HTR-8/SVneo (cell line): ENCODE results near the gene SLC1A5.
"Not testable (repeated sequence)": the region's sequence is repeated elsewhere in the genome, so short reads cannot be mapped to it uniquely, and the experiment has no call there.

Experiments used
- DNase-seq: peaks from one replicate; pipeline ENCODE4 v3.0.0; 2011; ENCODE audit warnings: low spot score, mixed read lengths; ENCODE audit not compliant: insufficient read length
- FAIRE-seq: peaks from 2 replicates; lab custom pipeline; 2011; peaks lifted over from hg19 to GRCh38; lab: Jason Lieb, UNC

The SLC1A5 gene

GRCh38 chr19:46803555-46803954, 15.2 kb upstream of the SLC1A5 start:
- no peak for FAIRE-seq

GRCh38 chr19:46802152-46802551, 13.8 kb upstream of the SLC1A5 start:
- FAIRE-seq (no peak), DNase-seq (no peak)

More at GRCh38 chr19:46803555-46803954, 15.2 kb upstream of the SLC1A5 start:
- DNase-seq = no peak

- DNase-seq (no peak), FAIRE-seq (no peak)
Observed at GRCh38 chr19:46798713-46799112, 10.3 kb upstream of the SLC1A5 start.

GRCh38 chr19:46797881-46798280, 9.5 kb upstream of the SLC1A5 start:
- no peak for FAIRE-seq

GRCh38 chr19:46791944-46792343, 3.5 kb upstream of the SLC1A5 start:
- FAIRE-seq = no peak
- DNase-seq = no peak

More at GRCh38 chr19:46797881-46798280, 9.5 kb upstream of the SLC1A5 start:
- DNase-seq = no peak

DNA sequence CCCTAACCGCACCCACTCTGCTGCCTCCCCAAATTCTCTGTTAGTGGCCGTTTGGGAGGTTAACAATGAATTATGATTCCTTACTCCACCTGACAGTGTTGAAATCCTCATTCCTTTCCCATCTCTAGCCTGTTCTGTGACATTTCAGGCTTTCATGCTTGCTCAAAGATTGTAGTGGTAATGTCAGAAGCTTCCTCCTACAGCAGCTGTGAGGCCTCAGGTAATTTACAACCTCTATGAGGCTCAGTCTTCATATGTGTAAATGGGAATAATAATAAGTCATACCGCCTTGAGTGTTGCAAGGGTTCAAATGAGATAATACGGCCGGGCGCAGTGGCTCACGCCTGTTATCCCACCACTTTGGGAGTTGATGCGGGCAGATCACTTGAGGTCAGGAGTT, 977 bp upstream of the SLC1A5 start:
- DNase-seq (no peak), FAIRE-seq (no peak)

DNA sequence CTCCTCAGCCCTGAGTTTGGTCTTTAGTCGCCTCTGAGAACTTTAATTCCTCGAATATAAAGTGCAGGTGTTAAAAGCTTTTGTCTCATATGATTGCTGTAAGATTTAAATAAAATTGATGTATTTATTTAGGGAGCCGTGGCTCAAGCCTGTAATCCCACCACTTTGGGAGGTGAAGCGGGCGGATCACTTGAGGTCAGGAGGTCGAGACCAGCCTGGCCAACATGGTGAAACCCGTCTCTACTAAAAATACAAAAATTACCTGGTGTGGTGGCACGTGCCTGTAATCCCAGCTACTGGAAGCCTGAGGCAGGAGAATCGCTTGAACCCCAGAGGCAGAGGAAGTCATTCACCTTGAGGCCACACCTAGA, 559 bp upstream of the SLC1A5 start:
- FAIRE-seq = no peak
- no peak for DNase-seq

DNA sequence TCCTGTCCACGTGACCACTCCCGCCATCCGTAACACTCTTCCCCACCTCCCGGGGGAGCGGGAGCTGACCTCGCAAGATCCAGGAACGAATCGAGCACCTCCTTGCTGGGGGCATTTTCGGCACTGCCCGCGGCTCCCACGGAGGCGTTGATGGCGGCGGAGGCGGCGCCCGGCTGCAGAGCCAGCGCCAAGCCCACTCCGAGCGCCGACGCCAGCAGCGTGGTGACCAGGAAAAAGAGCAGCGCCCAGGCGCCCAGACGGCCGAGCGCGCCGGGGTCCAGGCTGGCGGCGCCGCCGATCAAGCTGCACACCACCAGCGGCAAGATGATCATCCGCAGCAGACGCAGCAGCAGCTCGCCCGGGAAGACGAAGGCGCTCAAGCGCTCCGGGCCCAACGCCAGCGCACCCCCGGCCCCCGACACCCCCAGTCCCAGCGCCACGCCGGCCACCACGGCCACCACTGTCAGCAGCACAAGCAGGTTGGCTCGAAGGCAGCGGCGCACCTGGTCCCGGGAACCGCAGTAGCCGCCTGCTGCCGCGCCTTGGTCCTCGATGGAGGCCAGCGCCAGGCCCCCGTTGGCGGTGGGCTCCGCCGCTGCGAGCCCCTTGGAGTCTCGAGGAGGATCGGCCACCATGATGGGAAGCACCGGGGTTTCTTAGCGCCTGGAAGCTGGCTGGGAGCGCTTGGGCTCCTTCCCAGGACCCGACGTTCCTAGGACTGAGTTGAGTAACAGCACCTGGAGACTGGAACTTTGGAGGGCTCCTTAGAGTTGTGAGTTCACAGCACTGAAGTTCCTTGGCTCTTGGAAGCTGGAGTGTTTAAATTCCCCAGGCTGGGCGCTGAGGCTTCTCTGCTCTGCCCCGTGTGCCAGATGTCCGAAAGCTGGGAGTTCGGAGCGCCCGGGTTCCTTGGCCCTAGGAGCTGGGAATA, 798 bp downstream of the SLC1A5 start:
- no peak for FAIRE-seq

GRCh38 chr19:46787040-46787330, 1.4 kb downstream of the SLC1A5 start:
- FAIRE-seq (no peak), DNase-seq (no peak)

More for the DNA sequence above, 798 bp downstream of the SLC1A5 start:
- DNase-seq = peak; percentile 44

DNA sequence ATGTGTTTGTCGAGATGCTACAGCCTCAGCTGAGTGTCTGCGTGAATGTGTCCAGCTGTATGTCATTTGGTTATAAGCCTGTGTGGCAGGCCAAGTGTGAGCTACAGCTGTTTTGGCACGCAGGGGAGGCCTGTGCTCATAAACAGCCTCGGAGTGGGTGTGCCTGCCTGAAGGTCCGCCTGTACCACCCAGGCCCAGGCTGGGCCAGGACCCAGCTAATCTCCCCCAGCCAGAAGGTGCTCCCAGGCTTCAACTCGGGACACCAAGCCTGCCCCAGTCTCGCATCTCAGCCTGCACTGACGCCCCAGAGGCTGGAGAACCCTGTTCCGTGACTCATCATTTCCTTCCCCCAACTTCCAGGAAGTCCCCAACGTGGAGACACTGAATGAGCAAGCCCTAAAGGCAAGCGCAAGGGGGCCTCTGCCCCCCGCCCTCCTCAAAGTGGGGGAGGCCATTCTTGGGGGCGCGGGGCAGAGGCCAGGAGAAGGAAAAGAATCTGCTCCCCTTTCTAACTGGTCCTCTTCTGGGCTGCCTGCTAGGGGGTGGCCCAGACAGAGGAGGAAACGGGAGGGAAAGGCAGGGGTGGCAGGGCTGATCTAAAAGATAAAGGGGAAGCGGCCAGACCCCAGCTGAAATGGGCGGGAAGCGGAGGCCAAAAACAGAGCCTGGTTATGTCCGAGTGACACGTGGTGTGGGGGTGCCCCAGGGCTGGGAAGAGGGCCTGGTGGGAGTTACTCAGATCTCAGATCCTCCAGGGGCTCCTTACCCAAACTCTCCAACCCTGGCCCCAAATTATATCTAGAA, 2.0 kb downstream of the SLC1A5 start:
- DNase-seq (peak; percentile 76), FAIRE-seq (no peak)

DNA sequence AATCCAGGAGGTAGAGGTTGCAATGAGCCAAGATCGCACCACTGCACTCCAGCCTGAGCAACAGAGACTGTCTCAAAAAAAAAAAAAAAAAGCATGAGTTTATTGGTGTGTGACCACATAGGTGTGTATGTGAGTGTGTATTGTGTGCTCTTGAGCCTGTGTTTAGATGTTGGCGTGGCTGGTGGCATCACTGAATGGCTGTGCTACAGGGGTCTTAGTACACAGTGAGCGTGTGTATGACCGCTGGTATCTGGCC, 2.5 kb downstream of the SLC1A5 start:
- FAIRE-seq (no peak), DNase-seq (no peak)

DNA sequence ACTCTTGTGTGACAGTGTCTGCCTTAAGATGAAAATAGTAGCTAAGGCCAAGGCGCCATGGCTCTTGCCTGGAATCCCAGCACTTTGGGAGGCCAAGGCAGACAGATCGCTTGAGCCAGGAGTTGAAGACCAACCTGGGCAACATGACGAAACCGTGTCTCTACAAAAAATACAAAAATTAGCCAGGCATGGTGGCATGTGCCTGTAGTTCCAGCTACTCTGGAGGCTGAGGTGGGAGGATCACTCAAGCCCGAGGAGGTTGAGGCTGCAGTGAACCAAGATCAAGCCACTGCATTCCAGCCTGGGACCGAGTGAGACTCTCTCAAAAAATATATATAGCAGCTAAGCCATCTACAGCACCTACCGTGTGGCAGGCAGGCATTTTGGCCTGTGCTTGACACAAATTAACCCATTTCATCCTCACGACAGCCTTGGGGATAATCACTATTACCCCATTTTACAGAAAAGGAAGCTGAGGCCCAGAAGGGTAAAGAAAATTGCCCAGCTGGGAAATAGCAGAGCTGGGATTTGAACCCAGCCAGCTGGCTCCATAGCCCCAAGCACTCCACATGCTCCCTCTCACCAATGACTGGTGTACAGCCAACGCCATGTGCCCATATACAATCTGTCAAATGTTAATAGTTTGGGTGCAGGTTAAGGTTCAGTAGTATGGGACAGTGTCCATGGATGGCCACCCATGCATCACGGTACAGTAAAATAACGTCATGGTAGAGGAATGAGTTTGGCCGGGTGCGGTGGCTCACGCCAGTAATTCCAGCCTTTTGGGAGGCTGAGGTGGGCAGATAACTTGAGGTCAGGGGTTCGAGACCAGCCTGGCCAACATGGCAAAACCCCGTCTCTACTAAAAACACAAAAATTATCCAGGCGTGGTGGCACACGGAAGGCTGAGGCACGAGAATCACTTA, 3.1 kb downstream of the SLC1A5 start:
- DNase-seq (no peak), FAIRE-seq (no peak)

- peak; percentile 66 for FAIRE-seq
- DNase-seq = peak; percentile 82
Observed at GRCh38 chr19:46784262-46785053, 3.9 kb downstream of the SLC1A5 start.

- DNase-seq (no peak), FAIRE-seq (no peak)
Observed at GRCh38 chr19:46783670-46784069, 4.7 kb downstream of the SLC1A5 start.

DNA sequence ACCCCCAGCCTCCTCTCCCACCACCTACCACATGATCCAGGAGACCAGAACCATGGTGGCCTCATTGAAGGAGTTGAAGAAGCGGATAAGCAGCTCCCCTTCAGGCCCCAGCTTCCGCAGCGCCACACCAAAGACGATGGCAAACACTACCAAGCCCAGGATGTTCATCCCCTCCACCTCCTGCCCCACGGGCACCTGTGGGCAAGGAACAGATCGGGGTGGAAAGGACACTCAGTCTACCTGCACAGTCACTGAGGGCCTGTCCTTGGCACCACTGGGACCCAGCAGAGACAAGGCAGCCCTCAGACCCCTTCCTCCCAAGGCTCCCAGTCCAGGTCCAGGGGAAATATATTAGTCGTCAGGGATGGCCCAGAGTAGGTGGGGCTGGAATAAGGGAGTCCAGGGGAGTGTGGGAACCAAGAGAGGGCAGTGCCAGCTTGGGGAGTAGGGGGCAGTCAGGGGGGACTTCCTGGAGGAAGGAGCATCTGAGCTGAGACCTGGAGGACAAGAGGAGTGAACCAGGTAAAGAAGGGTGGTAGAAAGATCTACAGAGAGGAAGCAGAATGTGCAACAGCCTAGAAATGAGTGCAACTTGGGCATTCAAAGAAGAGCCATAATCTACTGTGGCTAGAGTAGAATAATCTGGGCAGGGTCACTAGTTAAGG, 5.9 kb downstream of the SLC1A5 start:
- FAIRE-seq = no peak
- no peak for DNase-seq

DNA sequence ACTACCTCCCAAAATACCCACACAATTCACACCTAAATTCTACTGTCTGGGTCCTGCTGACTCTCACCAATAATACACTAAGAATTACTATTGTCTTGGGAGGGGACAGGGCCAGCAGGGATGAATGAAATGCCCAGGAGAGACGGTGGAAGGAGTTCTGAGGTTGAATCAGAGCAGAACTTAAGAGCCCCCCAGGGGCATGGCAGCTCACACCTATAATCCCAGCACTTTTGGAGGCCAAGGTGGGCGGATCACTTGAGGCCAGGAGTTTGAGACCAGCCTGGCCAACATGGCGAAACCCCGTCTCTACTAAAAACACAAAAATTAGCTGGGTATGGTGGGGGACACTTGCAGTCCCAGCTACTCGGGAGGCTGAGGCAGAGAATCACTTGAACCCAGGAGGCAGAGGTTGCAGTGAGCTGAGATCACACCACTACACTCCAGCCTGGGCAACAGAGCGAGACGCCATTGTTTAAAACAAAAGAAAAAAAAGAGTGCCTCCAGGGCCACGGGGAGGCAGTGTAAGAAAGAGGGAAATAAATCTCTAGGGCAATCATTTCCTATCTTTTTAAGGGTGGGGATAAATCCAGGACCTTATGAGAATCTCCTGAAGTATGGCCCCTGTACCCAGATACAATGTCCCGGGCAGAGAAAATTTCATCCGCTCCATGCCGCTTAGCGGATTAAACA, 10.3 kb downstream of the SLC1A5 start:
- DNase-seq, FAIRE-seq: not testable (repeated sequence)

DNA sequence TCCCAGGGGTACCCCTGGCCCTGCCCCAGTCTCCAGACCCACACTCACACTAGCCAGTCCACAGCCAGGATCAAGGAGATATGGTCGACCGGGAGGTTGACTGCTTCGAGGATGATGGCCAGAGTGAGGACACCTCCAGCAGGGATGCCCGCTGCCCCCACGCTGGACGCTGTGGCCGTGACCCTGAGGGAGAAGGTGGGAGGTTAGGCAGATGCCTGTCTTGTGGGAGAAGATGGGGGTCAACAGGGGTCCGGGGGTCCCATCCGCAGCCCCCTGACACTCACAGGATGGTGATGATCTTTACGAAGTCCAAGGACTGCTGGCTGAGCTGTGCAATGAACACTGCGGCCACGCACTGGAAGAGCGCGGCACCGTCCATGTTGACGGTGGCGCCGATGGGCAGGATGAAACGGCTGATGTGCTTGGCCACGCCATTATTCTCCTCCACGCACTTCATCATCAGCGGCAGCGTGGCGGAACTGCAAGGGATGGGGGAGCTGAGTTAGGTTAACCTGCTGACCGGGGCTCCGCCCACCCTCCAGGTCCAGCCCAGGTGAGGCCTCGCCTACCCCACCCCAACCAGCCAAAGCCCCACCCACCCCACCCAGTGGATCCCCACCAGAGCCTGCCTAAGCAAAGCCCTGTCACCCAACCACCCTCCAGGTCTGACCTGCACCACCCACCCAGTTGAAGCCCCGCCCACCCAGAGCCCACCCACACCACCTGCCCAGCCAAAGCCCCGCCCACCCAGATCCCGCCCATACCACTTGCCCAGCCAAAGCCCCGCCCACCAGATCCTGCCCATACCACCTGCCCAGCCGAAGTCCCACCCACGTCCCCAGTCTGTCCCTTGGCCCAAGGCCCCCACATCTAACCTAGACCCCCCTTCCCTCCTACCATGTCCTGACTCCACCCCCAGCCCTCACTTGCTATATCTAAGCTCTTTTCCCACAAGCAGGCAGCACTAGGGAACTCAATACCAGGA, 11.2 kb downstream of the SLC1A5 start:
- DNase-seq = no peak
- FAIRE-seq = no peak
